HG03097 (cell line): ENCODE measurements around the gene PAN2.

Source experiments
- ATAC-seq: cut with Tn5 transposase; IDR thresholded peaks from one replicate; pipeline ENCODE4 v1.9.1; 2021; ENCODE audit not compliant: unreplicated experiment, low FRiP score

Gene PAN2, protein sequence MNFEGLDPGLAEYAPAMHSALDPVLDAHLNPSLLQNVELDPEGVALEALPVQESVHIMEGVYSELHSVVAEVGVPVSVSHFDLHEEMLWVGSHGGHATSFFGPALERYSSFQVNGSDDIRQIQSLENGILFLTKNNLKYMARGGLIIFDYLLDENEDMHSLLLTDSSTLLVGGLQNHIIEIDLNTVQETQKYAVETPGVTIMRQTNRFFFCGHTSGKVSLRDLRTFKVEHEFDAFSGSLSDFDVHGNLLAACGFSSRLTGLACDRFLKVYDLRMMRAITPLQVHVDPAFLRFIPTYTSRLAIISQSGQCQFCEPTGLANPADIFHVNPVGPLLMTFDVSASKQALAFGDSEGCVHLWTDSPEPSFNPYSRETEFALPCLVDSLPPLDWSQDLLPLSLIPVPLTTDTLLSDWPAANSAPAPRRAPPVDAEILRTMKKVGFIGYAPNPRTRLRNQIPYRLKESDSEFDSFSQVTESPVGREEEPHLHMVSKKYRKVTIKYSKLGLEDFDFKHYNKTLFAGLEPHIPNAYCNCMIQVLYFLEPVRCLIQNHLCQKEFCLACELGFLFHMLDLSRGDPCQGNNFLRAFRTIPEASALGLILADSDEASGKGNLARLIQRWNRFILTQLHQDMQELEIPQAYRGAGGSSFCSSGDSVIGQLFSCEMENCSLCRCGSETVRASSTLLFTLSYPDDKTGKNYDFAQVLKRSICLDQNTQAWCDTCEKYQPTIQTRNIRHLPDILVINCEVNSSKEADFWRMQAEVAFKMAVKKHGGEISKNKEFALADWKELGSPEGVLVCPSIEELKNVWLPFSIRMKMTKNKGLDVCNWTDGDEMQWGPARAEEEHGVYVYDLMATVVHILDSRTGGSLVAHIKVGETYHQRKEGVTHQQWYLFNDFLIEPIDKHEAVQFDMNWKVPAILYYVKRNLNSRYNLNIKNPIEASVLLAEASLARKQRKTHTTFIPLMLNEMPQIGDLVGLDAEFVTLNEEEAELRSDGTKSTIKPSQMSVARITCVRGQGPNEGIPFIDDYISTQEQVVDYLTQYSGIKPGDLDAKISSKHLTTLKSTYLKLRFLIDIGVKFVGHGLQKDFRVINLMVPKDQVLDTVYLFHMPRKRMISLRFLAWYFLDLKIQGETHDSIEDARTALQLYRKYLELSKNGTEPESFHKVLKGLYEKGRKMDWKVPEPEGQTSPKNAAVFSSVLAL

DNA sequence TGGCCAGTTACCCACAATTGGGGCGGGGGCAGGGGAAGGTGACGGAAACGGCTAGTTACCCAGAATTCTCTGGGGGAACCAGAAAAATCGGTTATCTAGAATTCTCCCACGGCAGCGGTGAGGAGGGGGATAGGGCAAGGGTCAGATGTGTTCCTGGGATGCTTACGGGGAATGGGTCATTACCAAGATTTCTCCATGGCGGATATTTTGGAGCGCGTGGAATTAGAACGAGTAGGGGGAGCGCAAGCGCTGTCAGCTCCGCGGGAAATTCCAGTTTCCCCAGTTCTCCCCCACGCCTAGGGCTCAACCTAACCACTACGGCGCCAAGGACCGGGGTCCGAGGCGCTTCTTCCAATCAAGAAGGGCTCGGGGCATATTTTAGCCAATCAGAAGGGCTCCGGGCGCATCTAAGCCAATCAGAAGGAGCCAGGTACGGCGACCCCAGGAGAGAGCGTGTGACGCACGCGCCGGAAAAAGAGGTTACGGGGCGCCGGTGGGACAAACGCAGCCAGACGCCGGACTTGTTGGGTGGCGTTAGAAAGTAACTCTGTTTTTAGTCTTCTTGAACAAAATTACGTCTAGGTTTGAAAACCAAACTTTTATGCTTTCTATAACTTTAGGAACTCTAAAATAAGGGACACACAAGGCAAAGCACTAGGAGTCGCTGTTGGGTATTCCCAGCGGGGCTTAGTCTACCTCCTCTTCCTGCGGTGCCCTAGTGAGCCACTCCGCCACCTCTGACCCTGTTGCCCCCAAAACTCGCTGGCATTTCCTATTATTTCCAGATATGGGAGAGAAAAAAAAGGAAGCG, at the start of gene PAN2:
Gene PAN2, minus strand, starts transcription at position 322 of the 811 bp plus-strand sequence. CDS start 906 bp downstream, outside the sequence.
- ATAC-seq, result peak; percentile 88

DNA sequence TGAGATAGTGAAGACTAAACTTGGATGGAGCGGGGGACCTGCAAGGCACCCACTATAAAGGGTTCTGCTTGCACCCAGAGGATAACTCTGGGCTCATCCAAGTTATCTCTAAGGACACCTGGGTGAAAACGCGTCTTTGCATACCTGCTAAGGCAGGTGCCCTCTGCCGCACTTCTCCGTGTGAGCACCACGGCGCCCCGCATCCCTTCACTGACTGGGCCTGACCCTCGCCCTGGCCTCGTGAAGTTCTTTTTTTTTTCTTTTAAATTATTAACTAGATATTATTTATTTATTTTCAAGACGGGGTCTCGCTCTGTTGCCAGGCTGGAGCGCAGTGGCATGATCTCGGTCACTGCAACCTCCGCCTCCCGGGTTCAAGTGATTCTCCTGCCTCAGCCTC, 48.8 kb upstream of the PAN2 start:
- no peak for ATAC-seq

DNA sequence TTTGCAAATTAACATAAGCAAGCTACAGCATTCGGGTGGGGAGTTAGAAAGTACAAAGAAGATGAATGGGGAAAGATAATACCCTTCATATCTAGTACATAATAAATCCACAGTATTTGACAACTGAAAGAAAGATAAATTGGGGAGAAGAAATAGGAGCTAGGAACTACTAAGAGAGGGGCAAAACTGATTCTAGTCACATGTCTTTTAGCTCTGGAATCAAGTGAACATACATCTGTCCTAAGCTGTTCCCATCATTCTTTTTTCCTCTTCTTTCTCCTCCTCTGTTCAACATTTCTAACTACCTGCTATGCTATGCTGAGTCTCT, 44.2 kb upstream of the PAN2 start:
- ATAC-seq, result no peak

DNA sequence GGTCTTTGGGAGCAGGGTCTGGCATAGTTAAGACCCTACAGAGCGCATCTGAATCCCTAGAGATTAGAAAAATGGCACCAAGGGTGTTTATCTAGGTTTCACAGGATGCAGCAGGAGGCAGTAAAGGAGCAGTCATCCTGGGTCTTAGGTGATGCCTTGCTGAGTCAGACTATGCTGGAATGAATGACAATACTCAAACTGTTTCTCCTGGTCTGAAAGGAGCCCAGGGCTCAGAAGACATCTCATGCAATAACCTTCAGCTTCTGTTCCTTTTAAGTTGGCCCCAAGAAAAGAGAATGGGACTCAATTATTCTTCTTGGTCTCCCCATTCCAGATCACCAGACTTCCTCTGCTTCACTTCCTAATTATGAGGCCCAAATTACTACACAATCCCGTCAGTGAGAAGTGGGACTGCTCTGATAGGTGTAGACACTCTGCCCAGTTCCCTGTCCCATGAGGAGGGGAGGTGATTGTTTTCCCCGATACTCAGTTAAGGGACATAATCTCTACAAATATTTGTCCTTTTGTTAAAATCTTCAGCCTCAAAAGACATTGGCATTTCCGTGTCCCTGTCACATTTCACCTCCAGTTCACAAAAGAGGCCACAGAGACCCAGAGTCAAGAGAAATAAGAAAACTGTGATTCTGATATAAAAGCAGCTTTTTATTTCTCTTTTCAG, 43.6 kb upstream of the PAN2 start:
- no peak for ATAC-seq

DNA sequence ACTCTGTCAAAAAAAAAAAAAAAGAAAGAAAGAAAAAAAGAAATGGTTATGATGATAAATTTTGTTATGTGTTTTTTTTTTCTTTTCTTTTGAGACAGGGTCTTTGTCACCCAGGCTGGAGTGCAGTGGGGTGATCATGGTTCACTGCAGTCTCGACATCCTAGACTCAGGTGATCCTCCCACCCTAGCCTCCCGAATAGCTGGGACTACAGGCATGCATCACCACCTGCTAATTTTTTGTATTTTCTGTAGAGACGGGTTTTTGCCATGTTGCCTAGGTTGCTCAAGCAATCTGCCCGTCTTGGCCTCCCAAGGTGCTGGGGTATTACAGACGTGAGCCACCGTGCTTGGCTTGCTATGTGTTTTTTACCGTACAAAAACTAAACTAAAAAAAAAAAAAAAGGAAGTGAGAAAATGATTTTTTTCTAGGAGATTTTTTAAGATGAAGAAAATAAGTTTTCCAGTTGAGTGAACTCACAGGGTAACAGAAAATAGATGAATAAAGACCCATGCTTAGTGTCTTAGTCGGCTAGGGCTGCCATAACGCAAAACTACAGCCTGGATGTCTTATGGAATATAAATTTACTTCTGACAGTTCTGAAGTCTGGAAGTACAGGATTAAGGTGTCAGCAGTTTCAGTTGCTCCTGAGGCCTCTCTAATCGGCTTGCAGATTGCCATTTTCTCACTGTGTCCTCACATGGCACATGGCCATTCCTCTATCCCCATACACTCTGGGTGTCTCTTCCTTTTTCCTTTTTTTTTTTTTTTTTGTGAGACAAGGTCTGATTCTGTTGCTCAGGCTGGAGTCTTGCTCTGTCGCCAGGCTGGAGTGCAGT, 42.0 kb upstream of the PAN2 start:
- ATAC-seq, result peak; percentile 50

DNA sequence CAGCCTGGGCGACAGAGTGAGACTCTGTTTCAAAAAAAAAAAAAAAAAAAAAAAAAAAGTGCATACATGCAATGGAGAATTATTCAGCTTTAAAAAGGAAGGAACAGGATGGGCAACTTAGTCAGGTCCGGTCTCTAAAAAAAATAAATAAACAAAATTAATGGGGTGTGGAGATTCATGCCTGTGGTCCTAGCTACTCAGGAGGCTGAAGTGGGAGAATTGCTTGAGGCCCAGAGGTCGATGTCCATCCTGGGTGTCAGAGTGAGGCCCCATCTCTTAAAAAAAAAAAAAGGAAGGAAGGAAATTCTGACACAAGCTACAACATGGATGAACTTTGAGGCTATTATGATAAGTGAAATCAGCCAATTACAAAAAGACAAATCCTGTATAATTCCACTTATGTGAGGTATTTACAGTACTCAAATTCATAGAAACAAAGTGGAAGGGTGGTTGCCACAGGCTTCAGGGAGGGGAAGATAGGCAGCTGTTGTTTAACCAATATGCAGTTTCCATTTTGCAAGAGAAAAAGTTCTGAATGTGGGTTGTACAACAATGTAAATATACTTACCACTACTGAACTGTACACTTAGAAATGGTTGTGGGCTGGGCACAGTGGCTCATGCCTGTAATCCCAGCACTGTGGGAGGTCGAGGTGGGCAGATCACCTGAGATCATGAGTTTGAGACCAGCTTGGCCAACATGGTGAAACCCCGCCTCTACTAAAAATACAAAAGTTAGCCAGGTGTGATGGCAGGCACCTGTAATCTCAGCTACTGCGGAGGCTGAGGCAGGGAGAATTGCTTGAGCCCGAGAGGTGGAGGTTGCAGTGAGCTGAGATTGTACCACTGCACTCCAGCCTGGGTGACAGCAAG, 41.2 kb upstream of the PAN2 start:
- ATAC-seq, result peak; percentile 4

DNA sequence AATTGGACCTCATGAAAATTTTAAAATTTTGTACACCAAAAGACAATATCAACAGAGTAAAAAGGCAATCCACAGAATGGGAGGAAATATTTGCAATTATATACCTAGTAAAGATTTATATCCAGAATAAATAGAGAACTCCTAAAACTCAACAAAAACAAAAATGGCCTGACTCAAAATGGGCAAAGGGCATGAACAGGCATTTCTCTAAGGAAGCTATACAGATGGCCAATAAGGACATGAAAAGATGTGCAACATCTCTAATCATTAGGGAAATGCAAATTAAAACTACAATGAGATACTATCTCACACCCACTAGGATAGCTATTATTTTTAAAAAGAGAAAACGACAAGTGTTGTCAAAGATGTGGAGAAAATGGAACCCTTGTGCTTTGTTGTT, 39.7 kb upstream of the PAN2 start:
- ATAC-seq, result no peak

DNA sequence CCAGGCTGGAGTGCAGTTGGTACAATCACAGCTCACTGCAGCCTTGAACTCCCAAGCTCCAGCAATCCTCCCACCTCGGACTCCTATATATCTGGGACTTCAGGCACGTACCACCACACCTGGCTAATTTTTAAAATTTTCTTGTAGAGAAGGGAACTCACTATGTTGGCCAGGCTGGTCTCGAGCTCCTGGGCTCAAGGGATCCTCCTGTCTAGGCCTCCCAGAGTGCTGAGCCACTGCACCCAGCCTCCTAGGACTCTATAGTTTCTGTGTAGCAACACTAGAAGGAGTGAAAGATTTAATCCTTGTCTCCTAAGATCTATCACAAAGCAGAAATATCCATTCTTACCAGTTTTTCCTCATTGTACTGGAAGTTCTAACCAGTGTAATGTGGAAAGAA, 33.1 kb upstream of the PAN2 start:
- ATAC-seq, result no peak

DNA sequence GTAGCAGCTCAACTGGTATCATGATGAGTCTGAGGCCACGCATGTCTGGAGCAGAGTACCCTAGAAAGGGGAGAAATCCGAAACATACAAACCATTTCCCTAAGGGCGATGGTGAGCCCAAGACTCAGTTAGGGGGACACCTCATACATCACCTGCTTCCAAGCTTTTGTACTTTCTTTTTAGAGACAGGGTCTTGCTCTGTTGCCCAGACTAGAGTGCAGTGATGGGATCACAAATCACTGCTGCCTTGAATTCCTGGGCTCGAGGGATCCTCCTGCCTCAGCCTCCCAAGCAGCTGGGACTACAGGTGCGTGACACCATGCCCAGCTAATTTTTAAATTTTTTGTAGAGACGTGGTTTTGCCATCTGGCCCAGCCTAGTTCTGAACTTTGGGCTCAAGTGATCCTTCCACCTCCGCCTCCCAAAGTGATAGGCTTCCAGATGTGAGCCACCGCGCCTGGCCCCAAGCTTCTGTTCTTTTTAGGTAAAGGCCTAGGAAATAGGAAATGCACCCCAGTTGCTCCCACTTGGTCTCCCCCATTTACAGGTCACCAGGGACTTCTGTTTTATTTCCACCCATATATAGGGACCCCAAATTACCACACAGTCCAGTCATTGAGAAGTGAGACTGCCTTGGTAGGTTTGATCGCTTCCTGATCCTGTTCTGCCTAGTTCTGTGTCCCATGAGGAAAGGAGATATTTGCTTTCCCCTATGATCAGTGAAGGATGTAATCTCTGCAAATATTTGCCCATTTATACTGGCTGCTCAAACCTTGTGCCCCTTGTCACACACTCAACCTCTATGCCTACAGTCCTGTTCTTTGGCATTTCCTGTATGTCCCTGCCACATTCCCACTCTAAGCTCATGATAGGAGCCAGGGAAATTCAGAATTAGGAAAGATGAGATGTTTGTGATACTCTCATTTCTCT, 28.6 kb upstream of the PAN2 start, which contains the start of gene APOF:
Gene APOF, minus strand, starts transcription at position 728 of the 930 bp plus-strand sequence. Its CDS starts 112 bp downstream, at position 616.
- ATAC-seq, result no peak

DNA sequence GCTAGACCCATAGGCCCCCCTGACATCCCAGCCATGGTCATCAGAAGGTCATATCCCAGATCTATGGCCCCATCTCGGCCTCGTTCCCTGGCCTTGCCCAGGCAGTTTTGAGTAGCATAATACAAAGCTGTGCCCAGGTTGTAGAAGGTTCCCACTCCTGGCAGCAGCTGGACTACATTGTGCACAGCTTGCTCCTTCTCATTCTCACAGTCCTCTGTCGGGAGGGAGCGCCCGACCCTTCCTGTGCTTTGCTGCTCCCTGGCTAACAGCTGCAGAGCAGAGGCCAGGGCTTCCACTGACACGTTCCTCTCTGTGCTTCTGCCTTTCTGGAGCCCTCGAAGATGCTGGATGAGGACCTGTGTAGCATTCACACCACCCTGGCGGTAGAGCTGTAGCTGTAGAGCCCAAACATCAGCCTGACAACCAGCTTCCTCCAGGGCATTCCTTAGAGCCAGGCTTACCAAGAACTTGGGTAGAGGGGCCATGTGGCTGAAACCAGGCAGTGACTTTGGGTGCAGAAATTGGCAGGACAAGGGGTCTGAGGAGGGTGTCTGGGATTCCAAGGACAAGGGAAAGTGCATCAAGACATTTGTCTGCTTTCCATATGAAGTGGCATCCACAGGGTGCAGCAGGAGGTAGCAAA, 27.8 kb upstream of the PAN2 start:
- no peak for ATAC-seq

DNA sequence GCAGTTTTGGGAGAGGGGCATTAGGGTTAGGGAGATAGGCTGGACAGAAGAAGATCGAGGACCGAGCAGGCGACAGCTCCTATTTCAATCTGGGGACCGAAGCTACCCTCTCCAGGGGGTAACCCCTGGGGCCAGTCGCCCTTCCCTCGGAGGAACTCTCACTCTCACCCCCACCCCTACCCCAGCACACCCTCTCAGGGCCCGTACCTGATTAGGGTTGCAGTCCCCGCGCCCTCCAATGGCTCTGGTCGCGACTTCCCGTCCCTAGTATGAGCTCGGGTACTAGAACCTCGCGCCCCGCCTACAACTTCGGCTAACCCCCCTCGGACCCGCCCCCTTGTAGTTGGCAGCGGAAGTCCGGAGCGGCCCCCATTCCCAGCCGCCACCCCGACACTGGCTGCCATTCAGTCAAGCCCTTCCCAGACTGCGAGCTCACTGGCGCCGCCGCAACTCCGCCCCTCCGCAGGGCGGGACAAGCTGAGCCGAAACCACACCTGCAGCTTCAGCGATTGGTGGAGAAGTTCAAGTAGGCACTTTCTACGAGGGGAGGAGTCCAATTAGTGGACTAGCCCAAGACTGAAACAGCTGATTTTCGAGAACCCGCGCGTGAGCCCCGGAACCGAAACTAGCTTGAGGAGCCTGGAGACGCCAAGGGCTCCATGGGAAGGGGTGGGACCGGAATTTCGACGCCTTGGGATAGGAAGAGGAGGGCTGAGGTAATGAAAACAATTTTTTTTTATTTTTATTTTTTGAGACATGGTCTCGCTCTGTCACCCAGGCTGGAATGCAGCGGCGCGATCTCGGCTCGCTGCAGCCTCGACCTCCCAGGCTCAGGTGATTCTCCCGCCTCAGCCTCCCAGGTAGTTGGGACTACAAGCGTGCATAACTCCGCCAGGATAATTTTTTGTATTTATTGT, 26.3 kb upstream of the PAN2 start, which contains the start of gene STAT2:
Gene STAT2, minus strand, starts transcription at position 257 of the 917 bp plus-strand sequence. CDS start 3,536 bp downstream, outside the sequence.
- ATAC-seq, result peak; percentile 91

DNA sequence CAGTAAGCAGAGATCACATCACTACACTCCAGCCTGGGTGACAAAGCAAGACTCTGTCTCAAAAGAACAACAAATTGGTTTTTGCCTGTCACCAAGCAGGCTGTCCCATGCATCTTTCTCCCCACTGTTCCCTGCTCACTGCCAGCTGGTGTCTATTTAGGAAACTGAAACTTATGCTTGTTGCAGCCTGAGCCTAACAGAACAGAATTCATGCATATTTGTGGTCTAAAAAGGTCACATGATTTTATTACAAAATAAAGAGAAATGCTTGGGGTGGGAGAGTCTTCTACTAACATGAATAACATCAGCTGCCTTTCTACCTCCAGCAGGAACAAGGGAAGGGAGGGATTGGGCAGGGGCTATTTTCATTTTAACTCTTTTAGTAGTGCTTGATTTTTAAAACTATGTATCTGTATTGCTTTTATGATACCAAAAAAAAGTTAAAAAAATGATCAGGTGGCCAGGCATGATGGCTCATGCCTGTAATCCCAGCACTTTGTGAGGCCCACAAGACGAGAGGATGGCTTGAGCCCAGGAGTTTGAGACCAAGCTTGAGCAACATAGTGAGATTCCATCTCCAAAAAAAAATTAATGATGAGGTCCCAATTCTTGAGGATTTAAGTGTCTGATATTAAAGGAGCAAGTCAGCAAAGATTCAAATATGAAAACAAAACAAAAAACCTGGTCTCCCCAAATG, 25.2 kb upstream of the PAN2 start:
- ATAC-seq, result no peak

DNA sequence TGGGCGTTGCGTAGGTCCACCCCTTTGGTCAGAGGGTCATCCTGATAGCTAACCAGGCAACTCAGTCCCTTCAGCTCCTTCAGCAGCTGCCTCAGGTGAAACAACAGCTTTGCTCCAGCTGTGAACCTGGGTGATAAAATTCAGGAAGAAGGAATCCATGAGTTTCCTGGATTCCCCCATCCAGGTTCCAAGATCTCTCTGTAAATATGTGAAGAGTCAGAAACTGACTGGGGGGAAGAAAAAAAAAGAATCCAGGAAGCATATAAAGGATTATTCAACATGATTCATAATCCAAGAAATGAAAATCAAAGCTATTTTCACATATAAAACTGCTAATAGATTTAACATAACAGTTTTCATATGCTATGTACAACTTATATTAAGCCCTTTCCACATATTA, 17.5 kb upstream of the PAN2 start:
- no peak for ATAC-seq

DNA sequence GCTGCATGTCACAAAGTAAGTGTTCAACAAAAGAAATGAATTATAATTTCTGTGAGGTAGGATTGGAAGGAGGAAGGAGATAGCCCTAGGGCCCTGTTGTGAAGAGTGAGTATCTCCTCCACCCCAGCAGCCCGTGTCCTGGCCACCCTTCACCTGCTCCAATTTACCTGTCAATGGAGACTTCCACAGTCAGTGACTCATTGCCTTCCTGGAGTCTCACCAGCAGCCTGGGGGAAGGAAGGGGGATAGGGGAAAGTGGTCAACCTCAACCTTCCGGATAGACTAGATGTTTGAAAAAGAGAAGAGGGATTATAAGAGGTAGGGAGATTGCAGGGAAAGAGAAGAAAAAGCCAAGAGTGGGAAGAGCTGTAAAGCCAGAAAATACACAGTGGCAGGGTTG, 16.9 kb upstream of the PAN2 start:
- ATAC-seq, result no peak

DNA sequence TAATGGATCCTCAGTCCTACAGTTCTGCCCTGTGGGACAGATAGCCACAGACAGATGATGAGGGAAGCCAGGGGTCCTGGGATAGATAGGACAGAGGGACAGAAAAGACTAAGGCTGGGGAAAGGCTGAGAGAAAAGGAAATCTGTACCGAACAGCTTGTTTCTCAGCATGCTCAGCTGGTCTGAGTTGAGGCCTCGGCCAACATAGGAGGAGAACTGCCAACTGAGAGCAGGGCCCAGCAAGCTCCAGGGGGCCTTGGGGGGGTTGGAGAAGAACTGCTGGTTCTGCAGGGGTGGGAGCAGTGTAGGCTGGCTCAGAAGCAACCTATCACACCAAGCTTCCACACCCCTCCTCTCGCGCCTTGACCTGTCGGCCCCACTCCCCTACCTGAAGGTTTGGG, 15.0 kb upstream of the PAN2 start:
- no peak for ATAC-seq
